ENCODE measurements around the gene RFC5. TPM values are rescaled to one million over a fixed set of nuclear protein-coding genes. Genes with fewer than 3 reads are reported as not detected.
A peak's percentile ranks its signal among the peaks of the same experiment; 100 is the strongest.

RFC5 gene
- total RNA-seq, 1 donor from 2014 or later, result 75.8 TPM

- Mint-ChIP-seq H3K9me3 (no peaks in the 10 kb centered on the region), H3K4me1 (no peaks in the 10 kb centered on the region), H3K27me3 (ENCODE audit: insufficient read depth, low read depth) (no peaks in the 10 kb centered on the region), H3K27ac (no peak overlapping the region), H3K4me3 (no peak overlapping the region), H3K36me3 (peaks cover 28% of the 10 kb centered on the region)
- no peak for DNase-seq (ENCODE audit: low spot score)
- TF ChIP-seq, protein P1, sequence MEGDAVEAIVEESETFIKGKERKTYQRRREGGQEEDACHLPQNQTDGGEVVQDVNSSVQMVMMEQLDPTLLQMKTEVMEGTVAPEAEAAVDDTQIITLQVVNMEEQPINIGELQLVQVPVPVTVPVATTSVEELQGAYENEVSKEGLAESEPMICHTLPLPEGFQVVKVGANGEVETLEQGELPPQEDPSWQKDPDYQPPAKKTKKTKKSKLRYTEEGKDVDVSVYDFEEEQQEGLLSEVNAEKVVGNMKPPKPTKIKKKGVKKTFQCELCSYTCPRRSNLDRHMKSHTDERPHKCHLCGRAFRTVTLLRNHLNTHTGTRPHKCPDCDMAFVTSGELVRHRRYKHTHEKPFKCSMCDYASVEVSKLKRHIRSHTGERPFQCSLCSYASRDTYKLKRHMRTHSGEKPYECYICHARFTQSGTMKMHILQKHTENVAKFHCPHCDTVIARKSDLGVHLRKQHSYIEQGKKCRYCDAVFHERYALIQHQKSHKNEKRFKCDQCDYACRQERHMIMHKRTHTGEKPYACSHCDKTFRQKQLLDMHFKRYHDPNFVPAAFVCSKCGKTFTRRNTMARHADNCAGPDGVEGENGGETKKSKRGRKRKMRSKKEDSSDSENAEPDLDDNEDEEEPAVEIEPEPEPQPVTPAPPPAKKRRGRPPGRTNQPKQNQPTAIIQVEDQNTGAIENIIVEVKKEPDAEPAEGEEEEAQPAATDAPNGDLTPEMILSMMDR (IDR thresholded peaks at IDR 0.05), result no peak
- TF ChIP-seq EZH2phosphoT487 (IDR thresholded peaks at IDR 0.05) (no peak), EZH2 (IDR thresholded peaks at IDR 0.05) (no peak)
- Histone ChIP-seq H3K36me3 (peaks cover 5% of the 10 kb centered on the region), H3K9ac (no peak overlapping the region), H3K9me3 (ENCODE audit: low read depth) (no peaks in the 10 kb centered on the region), H3K4me3 (no peak overlapping the region), H2AFZ (replicated peaks) (no peak overlapping the region), H4K20me1 (ENCODE audit: low read depth) (no peaks in the 10 kb centered on the region), H3F3A (ENCODE audit: low read depth) (peaks cover 14% of the 10 kb centered on the region), H3K79me2 (ENCODE audit: low read depth) (no peaks in the 10 kb centered on the region), H3K4me1 (no peaks in the 10 kb centered on the region), H3K27me3 (no peaks in the 10 kb centered on the region), H3K27ac (no peak overlapping the region), H3K4me2 (no peak overlapping the region)
Observed at GRCh38 chr12:118033323-118033722, 16.8 kb downstream of the RFC5 start.

- Mint-ChIP-seq H3K9me3 (no peaks in the 10 kb centered on the region), H3K4me1 (no peaks in the 10 kb centered on the region), H3K27ac (no peak overlapping the region), H3K4me3 (no peak overlapping the region), H3K27me3 (ENCODE audit: insufficient read depth, low read depth) (no peaks in the 10 kb centered on the region), H3K36me3 (peaks cover 24% of the 10 kb centered on the region)
- Histone ChIP-seq H3K27me3 (no peaks in the 10 kb centered on the region), H3K4me3 (no peak overlapping the region), H2AFZ (replicated peaks) (no peak overlapping the region), H3K36me3 (peaks cover 5% of the 10 kb centered on the region), H3K9ac (no peak overlapping the region), H3K27ac (no peak overlapping the region), H3K9me3 (ENCODE audit: low read depth) (no peaks in the 10 kb centered on the region), H3K4me1 (no peaks in the 10 kb centered on the region), H4K20me1 (ENCODE audit: low read depth) (peaks cover 2% of the 10 kb centered on the region), H3K79me2 (ENCODE audit: low read depth) (no peaks in the 10 kb centered on the region), H3K4me2 (no peak overlapping the region), H3F3A (ENCODE audit: low read depth) (peaks cover 14% of the 10 kb centered on the region)
- DNase-seq (ENCODE audit: low spot score), result no peak
- TF ChIP-seq EZH2phosphoT487 (IDR thresholded peaks at IDR 0.05), result no peak
- TF ChIP-seq EZH2 (IDR thresholded peaks at IDR 0.05), result no peak
- TF ChIP-seq, protein P1 (IDR thresholded peaks at IDR 0.05), result no peak
Observed at GRCh38 chr12:118033902-118034301, 17.4 kb downstream of the RFC5 start.

DNA sequence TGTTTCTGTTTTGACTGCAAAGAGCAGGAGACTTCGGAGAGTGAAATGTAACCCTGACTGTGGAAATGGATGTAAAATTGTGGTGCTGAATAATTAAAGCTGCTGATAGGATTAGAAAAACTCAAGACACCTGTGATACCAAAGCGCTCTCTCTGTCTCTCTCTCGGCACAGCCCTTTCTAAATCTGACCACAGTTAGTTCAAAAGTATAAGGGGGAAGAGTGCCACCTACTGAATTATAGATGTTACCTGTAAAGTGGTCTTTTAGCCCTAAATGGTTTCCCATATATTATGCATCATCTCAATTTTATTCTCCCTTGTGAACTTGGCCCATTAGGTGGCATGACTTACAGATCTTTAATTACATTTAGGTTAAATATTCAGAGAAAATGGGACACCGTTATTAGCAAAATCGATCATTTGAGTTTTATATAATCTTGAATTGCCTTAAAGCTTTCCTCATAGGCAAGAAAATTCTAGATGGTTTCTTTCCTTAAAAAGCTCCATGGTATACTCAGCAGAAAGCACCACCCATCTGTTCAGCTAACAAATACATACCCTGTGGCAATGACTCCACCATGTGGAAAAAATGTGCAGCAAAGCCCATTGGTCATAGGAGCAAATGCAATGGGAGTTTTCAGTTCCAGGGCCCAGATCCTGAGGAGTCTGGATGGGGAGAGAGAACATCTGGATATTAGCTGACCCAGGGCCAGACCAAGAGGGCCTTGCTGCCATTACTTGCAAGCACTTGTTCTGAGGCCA lies 18.1 kb downstream of the RFC5 start:
- H3K4me1 Mint-ChIP-seq, result no peaks in the 10 kb centered on the region
- no peak overlapping the region for H3K4me3 Mint-ChIP-seq
- Histone ChIP-seq H3K9ac (no peak overlapping the region), H3K27me3 (no peaks in the 10 kb centered on the region), H4K20me1 (ENCODE audit: low read depth) (peaks cover 5% of the 10 kb centered on the region), H3K36me3 (peaks cover 5% of the 10 kb centered on the region), H3K4me1 (no peaks in the 10 kb centered on the region), H3K27ac (no peak overlapping the region), H3K4me3 (no peak overlapping the region), H2AFZ (replicated peaks) (no peak overlapping the region), H3F3A (ENCODE audit: low read depth) (peaks cover 14% of the 10 kb centered on the region), H3K9me3 (ENCODE audit: low read depth) (no peaks in the 10 kb centered on the region), H3K4me2 (no peak overlapping the region), H3K79me2 (ENCODE audit: low read depth) (no peaks in the 10 kb centered on the region)
- DNase-seq (ENCODE audit: low spot score), result peak; percentile 49
- H3K27me3 Mint-ChIP-seq (ENCODE audit: insufficient read depth, low read depth), result no peaks in the 10 kb centered on the region
- TF ChIP-seq, protein P1 (IDR thresholded peaks at IDR 0.05), result peak; percentile 49
- TF ChIP-seq EZH2 (IDR thresholded peaks at IDR 0.05), result no peak
- H3K36me3 Mint-ChIP-seq, result peaks cover 24% of the 10 kb centered on the region
- H3K27ac Mint-ChIP-seq, result no peak overlapping the region
- H3K9me3 Mint-ChIP-seq, result no peaks in the 10 kb centered on the region

All from neural progenitor cell (in vitro differentiated cells).